Colonic mucosa (tissue), 4 donors: ENCODE results near the gene UBE2C. TPM values are rescaled to one million over a fixed set of nuclear protein-coding genes. Genes with fewer than 3 reads are reported as not detected.

ENCODE experiments used
- DNase-seq: peaks from one replicate; pipeline ENCODE4 v3.0.0-alpha.2; 2020
- H3K27ac ChIP-seq: fragments of 200-600 bp; one replicate; pipeline ENCODE4 v1.8.0; 2021
- H3K27me3 ChIP-seq: fragments of 200-600 bp; one replicate; pipeline ENCODE4 v1.8.0; 2021
- H3K36me3 ChIP-seq: fragments of 200-600 bp; one replicate; pipeline ENCODE4 v1.8.0; 2021
- H3K4me1 ChIP-seq: fragments of 200-600 bp; one replicate; pipeline ENCODE4 v1.8.0; 2021; ENCODE audit warnings: mild to moderate bottlenecking
- H3K4me3 ChIP-seq: fragments of 200-600 bp; one replicate; pipeline ENCODE4 v1.8.0; 2021
- H3K9ac ChIP-seq, 2 donors: one replicate each; pipeline ENCODE4 v1.7.0; 2013; ENCODE audit warnings: control low read depth in 2 of 2, low read depth in 2 of 2, low read length in 2 of 2
- H3K9me3 ChIP-seq: fragments of 200-600 bp; one replicate; pipeline ENCODE4 v1.8.0; 2021
- intact Hi-C: fragments of 100-400 bp; cut with DNase I; formaldehyde crosslinking; loops from one replicate; pipeline ENCODE4 v1.14.1; 2022
- total RNA-seq, 2 donors: library from RNA; stranded (reverse); fragmentation: NEBNext Ultra II Directional in 1 of 2; extraction: Animal tissue kit (Norgen Biotek cat#: 25700) in 1 of 2; gene quantifications; one replicate each; pipeline ENCODE4 v1.2.1, GENCODE V29; 2021
- TF ChIP-seq, protein P1 (sequence below): fragments of 200-600 bp; IDR thresholded peaks from one replicate; pipeline ENCODE4 v1.8.0; 2022; ENCODE audit warnings: antibody characterized with exemption, mild to moderate bottlenecking
- donor health status: healthy.
- donor health status: DM: no; HTN: no; CAD: no.
- donor health status: DM: no; HTN: no; CAD: no.

Gene UBE2C
- total RNA-seq, 2 donors from 2014 or later, result 23.7 to 117 TPM

DNA sequence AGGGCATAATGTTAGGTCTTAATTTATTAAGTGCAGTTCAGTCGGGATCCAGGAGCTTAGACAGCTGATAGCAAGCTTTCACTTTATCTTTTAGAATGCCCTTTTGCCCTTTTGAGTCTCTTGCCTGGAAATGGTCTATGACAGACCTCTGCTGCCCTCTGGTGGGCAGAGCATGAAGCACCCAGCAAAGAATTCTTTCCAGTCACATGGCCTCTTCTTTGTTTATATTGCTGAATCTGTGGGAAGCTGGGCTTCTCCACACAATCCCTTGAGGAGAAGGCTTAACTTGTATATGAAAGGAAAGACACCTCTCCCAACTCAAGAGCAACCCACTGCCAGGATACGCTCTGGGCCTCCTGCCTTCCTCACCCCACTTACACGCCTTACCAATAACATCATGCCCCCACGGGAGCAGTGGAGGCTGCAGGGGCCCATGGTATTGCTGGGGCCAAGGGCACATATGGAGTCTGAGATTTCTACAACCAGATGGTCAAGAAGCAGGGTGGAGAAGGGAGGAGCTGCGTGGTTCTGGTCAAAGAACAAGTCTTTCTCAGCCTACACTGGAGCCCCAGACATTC lies 41.2 kb upstream of the UBE2C start:
- Histone ChIP-seq H3K36me3 (no peaks in the 10 kb centered on the region), H3K9ac (no peak overlapping the region), H3K9me3 (no peaks in the 10 kb centered on the region), H3K4me3 (no peak overlapping the region), H3K27ac (peak overlapping the region; percentile 4), H3K4me1 (no peaks in the 10 kb centered on the region), H3K27me3 (no peaks in the 10 kb centered on the region)
- peak; percentile 91 for DNase-seq
- TF ChIP-seq, protein P1, sequence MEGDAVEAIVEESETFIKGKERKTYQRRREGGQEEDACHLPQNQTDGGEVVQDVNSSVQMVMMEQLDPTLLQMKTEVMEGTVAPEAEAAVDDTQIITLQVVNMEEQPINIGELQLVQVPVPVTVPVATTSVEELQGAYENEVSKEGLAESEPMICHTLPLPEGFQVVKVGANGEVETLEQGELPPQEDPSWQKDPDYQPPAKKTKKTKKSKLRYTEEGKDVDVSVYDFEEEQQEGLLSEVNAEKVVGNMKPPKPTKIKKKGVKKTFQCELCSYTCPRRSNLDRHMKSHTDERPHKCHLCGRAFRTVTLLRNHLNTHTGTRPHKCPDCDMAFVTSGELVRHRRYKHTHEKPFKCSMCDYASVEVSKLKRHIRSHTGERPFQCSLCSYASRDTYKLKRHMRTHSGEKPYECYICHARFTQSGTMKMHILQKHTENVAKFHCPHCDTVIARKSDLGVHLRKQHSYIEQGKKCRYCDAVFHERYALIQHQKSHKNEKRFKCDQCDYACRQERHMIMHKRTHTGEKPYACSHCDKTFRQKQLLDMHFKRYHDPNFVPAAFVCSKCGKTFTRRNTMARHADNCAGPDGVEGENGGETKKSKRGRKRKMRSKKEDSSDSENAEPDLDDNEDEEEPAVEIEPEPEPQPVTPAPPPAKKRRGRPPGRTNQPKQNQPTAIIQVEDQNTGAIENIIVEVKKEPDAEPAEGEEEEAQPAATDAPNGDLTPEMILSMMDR, result peak; percentile 94
- intact Hi-C loops, result loop anchor here (2.0 to 5.0 kb wide), 2 partner anchors 179 to 224 kb away; partner anchors contain the start of gene EPPIN

GRCh38 chr20:45772693-45773092 lies 39.8 kb upstream of the UBE2C start:
- TF ChIP-seq, protein P1, result no peak
- no peak overlapping the region for H3K9ac ChIP-seq
- intact Hi-C loops, result loop anchor here (5.0 kb wide), 1 partner anchor 180 kb away; no protein-coding TSS in a partner anchor
- no peak for DNase-seq
- H3K27me3 ChIP-seq, result no peaks in the 10 kb centered on the region
- H3K4me1 ChIP-seq, result no peaks in the 10 kb centered on the region
- H3K27ac ChIP-seq, result no peak overlapping the region
- no peaks in the 10 kb centered on the region for H3K9me3 ChIP-seq
- no peaks in the 10 kb centered on the region for H3K36me3 ChIP-seq
- no peak overlapping the region for H3K4me3 ChIP-seq

DNA sequence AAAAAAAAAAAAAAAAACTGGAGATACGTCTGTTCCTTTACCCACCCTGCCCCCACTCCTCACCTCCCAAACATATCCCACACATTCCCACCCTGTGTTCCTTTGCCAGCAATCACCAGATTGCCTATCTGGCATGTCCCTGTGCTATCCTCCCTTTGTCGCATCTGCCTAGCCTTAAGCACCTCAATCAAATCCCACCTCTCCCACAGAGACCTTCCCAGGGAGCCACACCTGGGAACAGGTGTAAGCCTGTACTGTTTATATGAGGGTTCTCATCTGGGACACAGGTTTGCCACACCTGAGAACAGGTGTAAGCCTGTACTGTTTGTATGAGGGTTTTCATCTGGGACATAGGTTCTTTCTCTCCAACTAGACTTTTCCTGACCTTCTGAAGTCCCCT lies 37.5 kb upstream of the UBE2C start:
- no peak overlapping the region for H3K9ac ChIP-seq
- TF ChIP-seq, protein P1, result no peak
- intact Hi-C loops, result loop anchor here (5.0 kb wide), 1 partner anchor 183 kb away; no protein-coding TSS in a partner anchor
- no peaks in the 10 kb centered on the region for H3K4me1 ChIP-seq
- no peak overlapping the region for H3K4me3 ChIP-seq
- no peaks in the 10 kb centered on the region for H3K27me3 ChIP-seq
- peak overlapping the region; percentile 34 for H3K27ac ChIP-seq
- DNase-seq, result no peak
- H3K9me3 ChIP-seq, result no peaks in the 10 kb centered on the region
- no peaks in the 10 kb centered on the region for H3K36me3 ChIP-seq

- H3K4me3 ChIP-seq, result no peak overlapping the region
- no peaks in the 10 kb centered on the region for H3K27me3 ChIP-seq
- peak overlapping the region; percentile 34 for H3K27ac ChIP-seq
- DNase-seq, result no peak
- TF ChIP-seq, protein P1, result no peak
- H3K4me1 ChIP-seq, result peaks cover 1% of the 10 kb centered on the region
- no peaks in the 10 kb centered on the region for H3K9me3 ChIP-seq
- intact Hi-C loops, result no loop called here
- no peak overlapping the region for H3K9ac ChIP-seq
- no peaks in the 10 kb centered on the region for H3K36me3 ChIP-seq
These were observed 37.0 kb upstream of the UBE2C start for GRCh38 chr20:45775411-45775810.

GRCh38 chr20:45776931-45777330 lies 35.5 kb upstream of the UBE2C start:
- no peak overlapping the region for H3K9ac ChIP-seq
- H3K9me3 ChIP-seq, result no peaks in the 10 kb centered on the region
- no peaks in the 10 kb centered on the region for H3K27me3 ChIP-seq
- H3K4me1 ChIP-seq, result peaks cover 9% of the 10 kb centered on the region
- TF ChIP-seq, protein P1, result no peak
- no peaks in the 10 kb centered on the region for H3K36me3 ChIP-seq
- no peak for DNase-seq
- H3K4me3 ChIP-seq, result no peak overlapping the region
- intact Hi-C loops, result no loop called here
- no peak overlapping the region for H3K27ac ChIP-seq
